Panc1 (cell line): ENCODE measurements around the gene CFAP97D1. TPM values are rescaled to one million over a fixed set of nuclear protein-coding genes. Genes with fewer than 3 reads are reported as not detected.

Experiments used
- ATAC-seq: fragments of 200-7000 bp; cut with Tn5 transposase; 2 replicates; pipeline ENCODE4 v1.9.1; 2020; ENCODE audit warnings: mild to moderate bottlenecking, moderate library complexity
- BruUV-seq: library from RNA; stranded (reverse); fragments of 400-500 nt; replicated peaks from 2 replicates; lab custom pipeline; 2021; lab: Mats Ljungman, UMichigan
- CTCF ChIA-PET: fragments of 300-600 bp; sonication (Branson Sonifier 250); formaldehyde crosslinking; loops from one replicate; lab custom pipeline; 2022; ENCODE audit warnings: antibody characterized with exemption; lab: Charles Lee
- POLR2A ChIA-PET: fragments of 300-600 bp; sonication (Branson Sonifier 250); formaldehyde crosslinking; loops from one replicate; lab custom pipeline; 2022; ENCODE audit warnings: antibody characterized with exemption; lab: Charles Lee
- DNase-seq: peaks from one replicate; pipeline ENCODE4 v3.0.0-alpha.2; 2010; ENCODE audit warnings: low read depth, low spot score
- H3K27ac ChIP-seq: 2 replicates; pipeline ENCODE4 v1.5.1; 2011; ENCODE audit warnings: mild to moderate bottlenecking, low read length, inconsistent platforms
- H3K27me3 ChIP-seq: fragments of 200-500 bp; sonication (Bioruptor generic); 2 replicates; pipeline ENCODE4 v1.6.0; 2014; ENCODE audit warnings: low read length, inconsistent platforms; ENCODE audit not compliant: control insufficient read depth, insufficient read depth
- H3K36me3 ChIP-seq: fragments of 200-500 bp; sonication (Bioruptor generic); 2 replicates; pipeline ENCODE4 v1.5.1; 2014; ENCODE audit warnings: inconsistent platforms, mild to moderate bottlenecking, low read length, moderate library complexity; ENCODE audit not compliant: control insufficient read depth, insufficient read depth
- H3K4me1 ChIP-seq: 2 replicates; pipeline ENCODE4 v1.5.1; 2011; ENCODE audit warnings: inconsistent platforms, mild to moderate bottlenecking, low read length, moderate library complexity; ENCODE audit not compliant: control insufficient read depth, insufficient read depth
- H3K4me3 ChIP-seq, 2 experiments: 2 replicates each; pipeline ENCODE4 v1.5.1; 2011 to 2012; ENCODE audit warnings: low read depth in 2 of 2, low read length in 2 of 2, mild to moderate bottlenecking in 2 of 2, inconsistent platforms in 1 of 2, moderate library complexity in 1 of 2
- H3K9me3 ChIP-seq: fragments of 200-500 bp; sonication (Bioruptor generic); 2 replicates; pipeline ENCODE4 v1.5.1; 2014; ENCODE audit warnings: low read depth, mild to moderate bottlenecking, inconsistent platforms, low read length, moderate library complexity; ENCODE audit not compliant: control insufficient read depth, insufficient read depth
- CTCF ChIP-seq: fragments of 450-650 bp; IDR thresholded peaks from 2 replicates; pipeline ENCODE4 v1.5.1; 2017; ENCODE audit warnings: mild to moderate bottlenecking
- POLR2AphosphoS5 ChIP-seq: IDR thresholded peaks from 2 replicates; pipeline ENCODE4 v1.6.1; 2012; ENCODE audit warnings: mild to moderate bottlenecking, low read depth, low read length, moderate library complexity
- REST ChIP-seq, 2 experiments: IDR thresholded peaks; 2 replicates each; pipeline ENCODE4 v1.6.1; 2011 to 2012; ENCODE audit warnings: low read depth in 2 of 2, control low read depth in 1 of 2, low read length in 1 of 2, mild to moderate bottlenecking in 1 of 2, moderate library complexity in 1 of 2; ENCODE audit not compliant: insufficient read depth in 1 of 2
- SIN3A ChIP-seq: IDR thresholded peaks from 2 replicates; pipeline ENCODE4 v1.6.1; 2012; ENCODE audit warnings: low read depth, mild to moderate bottlenecking, low read length, moderate library complexity, borderline replicate concordance; ENCODE audit not compliant: insufficient read depth
- TCF7L2 ChIP-seq: IDR thresholded peaks from 2 replicates; pipeline ENCODE4 v1.6.1; 2011; ENCODE audit warnings: mild to moderate bottlenecking, low read depth, low read length, inconsistent platforms
- in situ Hi-C: cut with HindIII; loops from 2 replicates; pipeline ENCODE4 v1.10.0; 2016; ENCODE audit warnings: low sequenced_read_pairs, low pct_unique_long_range_greater_than_20kb
- intact Hi-C: fragments of 100-400 bp; cut with micrococcal nuclease; formaldehyde crosslinking; loops from one replicate; pipeline ENCODE4 v1.10.0; 2022; ENCODE audit not compliant: unreplicated experiment
- total RNA-seq: library from RNA; stranded (reverse); gene quantifications from one replicate; pipeline ENCODE4 v1.2.1, GENCODE V29; 2021; ENCODE audit not compliant: unreplicated experiment

The CFAP97D1 gene
- total RNA-seq, 1 experiment from 2014 or later: not detected

GRCh38 chr17:43818966-43819365 lies 38.7 kb downstream of the CFAP97D1 start:
- no peaks in the 10 kb centered on the region for H3K4me1 ChIP-seq
- CTCF ChIA-PET: interaction anchor here (0.7 kb wide), 1 partner anchor 125 kb away, joined by 8 read pairs; no protein-coding TSS in a partner anchor
- H3K36me3 ChIP-seq: no peaks in the 10 kb centered on the region
- no peaks in the 10 kb centered on the region for H3K9me3 ChIP-seq
- H3K27ac ChIP-seq: no peak overlapping the region
- H3K4me3 ChIP-seq: no peak overlapping the region
- ATAC-seq (no peak), DNase-seq (no peak)
- H3K27me3 ChIP-seq: no peaks in the 10 kb centered on the region
- TF ChIP-seq REST (IDR thresholded peaks at IDR 0.05; ENCODE audit: insufficient read depth in 1 of 2, low read depth in 2 of 2, low read length in 1 of 2) (no peak), TCF7L2 (no peak), CTCF (no peak), SIN3A (no peak), POLR2AphosphoS5 (no peak)
- no TSS peak for BruUV-seq
- intact Hi-C loops: no loop called here
- in situ Hi-C loops: no loop called here
- POLR2A ChIA-PET: no interaction called here

- no TSS peak for BruUV-seq
- in situ Hi-C loops: no loop called here
- Histone ChIP-seq H3K4me1 (no peaks in the 10 kb centered on the region), H3K27ac (no peak overlapping the region), H3K4me3 (no peak overlapping the region), H3K27me3 (no peaks in the 10 kb centered on the region), H3K36me3 (no peaks in the 10 kb centered on the region), H3K9me3 (no peaks in the 10 kb centered on the region)
- TF ChIP-seq POLR2AphosphoS5 (no peak), TCF7L2 (no peak), REST (IDR thresholded peaks at IDR 0.05; ENCODE audit: insufficient read depth in 1 of 2, low read depth in 2 of 2, low read length in 1 of 2) (no peak), CTCF (no peak), SIN3A (no peak)
- CTCF ChIA-PET: no interaction called here
- POLR2A ChIA-PET: no interaction called here
- intact Hi-C loops: no loop called here
- DNase-seq (no peak), ATAC-seq (no peak)
Measured at GRCh38 chr17:43820759-43821158, 40.5 kb downstream of the CFAP97D1 start.
